ENCODE data around the gene FRY.

FRY gene

DNA sequence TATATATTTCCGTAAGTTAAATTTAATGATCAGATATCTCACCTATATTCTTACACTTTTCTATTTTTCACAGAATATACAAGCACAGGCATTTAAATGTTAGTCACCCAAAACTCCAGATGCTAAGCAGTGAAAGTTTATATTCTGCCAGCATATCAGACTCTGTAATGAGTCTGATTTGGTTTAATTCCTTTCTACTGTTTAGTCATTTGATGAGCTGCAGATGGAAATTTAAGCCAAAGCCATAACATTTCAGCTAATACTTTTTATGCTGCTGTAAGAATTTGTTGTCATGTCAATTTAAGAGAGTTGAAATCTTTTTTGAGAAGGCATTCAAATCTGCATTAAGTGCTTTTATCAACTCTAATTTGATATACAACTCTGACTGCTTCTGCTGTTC, 8.0 kb downstream of the FRY start:
- WGBS (ENCODE audit: insufficient coverage, insufficient read length): no CpG with 5 or more reads among the region's 1 CpG
- H3K27me3 ChIP-seq (ENCODE audit: control insufficient read depth, insufficient read depth, low read length): no peaks in the 10 kb centered on the region
- no peak overlapping the region for H3K27ac ChIP-seq (ENCODE audit: low read length)
- DNase-seq (ENCODE audit: low read depth, low spot score): no peak
- no peaks in the 10 kb centered on the region for H3K4me1 ChIP-seq (ENCODE audit: control insufficient read depth, insufficient read depth, low read length)
- H3K36me3 ChIP-seq (ENCODE audit: control insufficient read depth, insufficient read depth, low read length): no peaks in the 10 kb centered on the region
- H3K9me3 ChIP-seq (ENCODE audit: control insufficient read depth, insufficient read depth, low read length): no peaks in the 10 kb centered on the region
- H3K4me3 ChIP-seq (ENCODE audit: low read length): no peak overlapping the region

GRCh38 chr13:32040052-32040642, 8.6 kb downstream of the FRY start:
- Histone ChIP-seq H3K27ac (ENCODE audit: low read length) (no peak overlapping the region), H3K36me3 (ENCODE audit: control insufficient read depth, insufficient read depth, low read length) (no peaks in the 10 kb centered on the region), H3K27me3 (ENCODE audit: control insufficient read depth, insufficient read depth, low read length) (no peaks in the 10 kb centered on the region), H3K4me1 (ENCODE audit: control insufficient read depth, insufficient read depth, low read length) (no peaks in the 10 kb centered on the region), H3K9me3 (ENCODE audit: control insufficient read depth, insufficient read depth, low read length) (no peaks in the 10 kb centered on the region), H3K4me3 (ENCODE audit: low read length) (no peak overlapping the region)
- DNase-seq (ENCODE audit: low read depth, low spot score): no peak
- no CpG with 5 or more reads among the region's 3 CpGs for WGBS (ENCODE audit: insufficient coverage, insufficient read length)

- no peak for DNase-seq (ENCODE audit: low read depth, low spot score)
- Histone ChIP-seq H3K4me1 (ENCODE audit: control insufficient read depth, insufficient read depth, low read length) (no peaks in the 10 kb centered on the region), H3K9me3 (ENCODE audit: control insufficient read depth, insufficient read depth, low read length) (no peaks in the 10 kb centered on the region), H3K27ac (ENCODE audit: low read length) (no peak overlapping the region), H3K36me3 (ENCODE audit: control insufficient read depth, insufficient read depth, low read length) (no peaks in the 10 kb centered on the region), H3K27me3 (ENCODE audit: control insufficient read depth, insufficient read depth, low read length) (no peaks in the 10 kb centered on the region), H3K4me3 (ENCODE audit: low read length) (no peak overlapping the region)
- WGBS (ENCODE audit: insufficient coverage, insufficient read length): no CpG with 5 or more reads among the region's 3 CpGs
Observed at GRCh38 chr13:32040689-32041088, 9.1 kb downstream of the FRY start.

GRCh38 chr13:32041429-32041828, 9.9 kb downstream of the FRY start:
- WGBS (ENCODE audit: insufficient coverage, insufficient read length): no CpG with 5 or more reads among the region's 5 CpGs
- no peak overlapping the region for H3K4me3 ChIP-seq (ENCODE audit: low read length)
- H3K36me3 ChIP-seq (ENCODE audit: control insufficient read depth, insufficient read depth, low read length): no peaks in the 10 kb centered on the region
- no peaks in the 10 kb centered on the region for H3K4me1 ChIP-seq (ENCODE audit: control insufficient read depth, insufficient read depth, low read length)
- DNase-seq (ENCODE audit: low read depth, low spot score): no peak
- no peak overlapping the region for H3K27ac ChIP-seq (ENCODE audit: low read length)
- H3K9me3 ChIP-seq (ENCODE audit: control insufficient read depth, insufficient read depth, low read length): no peaks in the 10 kb centered on the region
- no peaks in the 10 kb centered on the region for H3K27me3 ChIP-seq (ENCODE audit: control insufficient read depth, insufficient read depth, low read length)

DNA sequence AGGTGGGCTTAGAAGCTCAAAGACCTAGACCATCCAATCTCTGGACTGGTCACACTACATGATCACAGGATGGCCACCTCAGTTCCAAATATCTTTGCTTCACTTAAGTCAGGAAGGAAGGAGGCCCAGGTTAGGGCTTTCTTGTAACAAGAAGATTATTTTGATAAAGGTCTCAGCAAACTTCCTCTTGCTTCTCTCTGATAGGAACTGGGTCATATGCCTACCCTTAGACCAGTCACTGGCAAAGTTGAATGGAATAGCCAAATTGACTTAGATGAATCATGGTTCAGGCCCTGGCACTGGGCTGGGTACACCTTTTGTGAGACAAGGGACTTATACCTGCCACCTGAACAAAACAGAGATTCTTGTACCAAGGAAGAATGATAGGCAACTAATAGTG, 11.0 kb downstream of the FRY start:
- Histone ChIP-seq H3K4me3 (ENCODE audit: low read length) (no peak overlapping the region), H3K27ac (ENCODE audit: low read length) (no peak overlapping the region), H3K9me3 (ENCODE audit: control insufficient read depth, insufficient read depth, low read length) (no peaks in the 10 kb centered on the region), H3K4me1 (ENCODE audit: control insufficient read depth, insufficient read depth, low read length) (no peaks in the 10 kb centered on the region), H3K36me3 (ENCODE audit: control insufficient read depth, insufficient read depth, low read length) (no peaks in the 10 kb centered on the region), H3K27me3 (ENCODE audit: control insufficient read depth, insufficient read depth, low read length) (no peaks in the 10 kb centered on the region)
- no peak for DNase-seq (ENCODE audit: low read depth, low spot score)

DNA sequence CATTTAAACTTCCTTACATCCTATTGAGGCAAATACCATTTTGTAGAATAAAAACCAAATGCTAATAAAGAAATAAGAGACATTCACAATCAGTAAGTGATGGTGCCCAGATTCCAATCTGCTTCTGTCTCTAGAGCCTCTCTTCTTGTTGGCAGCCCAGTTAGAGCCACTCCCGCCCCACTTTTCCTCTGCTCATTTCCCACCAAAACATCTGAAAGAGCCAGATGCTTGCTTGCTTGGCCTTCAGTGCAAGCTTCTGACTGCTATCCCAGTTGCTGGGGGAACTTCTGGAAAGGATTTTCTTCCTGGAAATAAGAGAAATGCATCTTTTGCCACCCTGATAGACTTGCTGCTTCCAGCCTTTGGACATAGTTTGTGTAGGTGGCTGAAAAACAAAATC, 12.9 kb downstream of the FRY start:
- no peak for DNase-seq (ENCODE audit: low read depth, low spot score)
- WGBS (ENCODE audit: insufficient coverage, insufficient read length): no CpG with 5 or more reads among the region's 1 CpG
- H3K4me1 ChIP-seq (ENCODE audit: control insufficient read depth, insufficient read depth, low read length): no peaks in the 10 kb centered on the region
- no peaks in the 10 kb centered on the region for H3K9me3 ChIP-seq (ENCODE audit: control insufficient read depth, insufficient read depth, low read length)
- H3K4me3 ChIP-seq (ENCODE audit: low read length): no peak overlapping the region
- H3K27ac ChIP-seq (ENCODE audit: low read length): no peak overlapping the region
- no peaks in the 10 kb centered on the region for H3K27me3 ChIP-seq (ENCODE audit: control insufficient read depth, insufficient read depth, low read length)
- no peaks in the 10 kb centered on the region for H3K36me3 ChIP-seq (ENCODE audit: control insufficient read depth, insufficient read depth, low read length)

DNA sequence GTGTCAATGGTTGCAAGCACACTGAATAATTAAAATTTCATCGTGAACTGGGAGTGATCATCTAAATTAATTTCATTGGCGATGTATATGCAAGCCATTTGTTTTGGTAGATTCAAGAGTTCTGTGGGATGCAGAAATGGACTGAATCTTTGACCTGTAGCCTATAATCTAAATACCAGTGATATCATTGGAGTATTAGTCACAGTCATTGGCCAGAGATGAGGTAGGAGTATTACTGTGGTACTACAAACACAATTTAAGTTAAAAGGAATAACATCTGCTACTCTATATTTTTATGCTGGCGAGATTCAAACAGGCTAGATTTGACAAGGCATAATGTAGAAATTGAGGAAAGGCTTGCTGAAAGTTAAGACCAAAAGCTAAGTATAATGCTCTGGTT, 14.0 kb downstream of the FRY start:
- no CpG with 5 or more reads among the region's 3 CpGs for WGBS (ENCODE audit: insufficient coverage, insufficient read length)

GRCh38 chr13:32045982-32046785, 14.6 kb downstream of the FRY start:
- Histone ChIP-seq H3K27ac (ENCODE audit: low read length) (no peak overlapping the region), H3K4me1 (ENCODE audit: control insufficient read depth, insufficient read depth, low read length) (no peaks in the 10 kb centered on the region), H3K9me3 (ENCODE audit: control insufficient read depth, insufficient read depth, low read length) (no peaks in the 10 kb centered on the region), H3K36me3 (ENCODE audit: control insufficient read depth, insufficient read depth, low read length) (no peaks in the 10 kb centered on the region), H3K27me3 (ENCODE audit: control insufficient read depth, insufficient read depth, low read length) (no peaks in the 10 kb centered on the region), H3K4me3 (ENCODE audit: low read length) (no peak overlapping the region)
- no CpG with 5 or more reads among the region's 4 CpGs for WGBS (ENCODE audit: insufficient coverage, insufficient read length)
- DNase-seq (ENCODE audit: low read depth, low spot score): no peak

More for the DNA sequence above, 14.0 kb downstream of the FRY start:
- H3K4me1 ChIP-seq (ENCODE audit: control insufficient read depth, insufficient read depth, low read length): no peaks in the 10 kb centered on the region
- no peak for DNase-seq (ENCODE audit: low read depth, low spot score)
- no peak overlapping the region for H3K4me3 ChIP-seq (ENCODE audit: low read length)
- H3K27ac ChIP-seq (ENCODE audit: low read length): no peak overlapping the region
- H3K27me3 ChIP-seq (ENCODE audit: control insufficient read depth, insufficient read depth, low read length): no peaks in the 10 kb centered on the region
- no peaks in the 10 kb centered on the region for H3K36me3 ChIP-seq (ENCODE audit: control insufficient read depth, insufficient read depth, low read length)
- H3K9me3 ChIP-seq (ENCODE audit: control insufficient read depth, insufficient read depth, low read length): no peaks in the 10 kb centered on the region

DNA sequence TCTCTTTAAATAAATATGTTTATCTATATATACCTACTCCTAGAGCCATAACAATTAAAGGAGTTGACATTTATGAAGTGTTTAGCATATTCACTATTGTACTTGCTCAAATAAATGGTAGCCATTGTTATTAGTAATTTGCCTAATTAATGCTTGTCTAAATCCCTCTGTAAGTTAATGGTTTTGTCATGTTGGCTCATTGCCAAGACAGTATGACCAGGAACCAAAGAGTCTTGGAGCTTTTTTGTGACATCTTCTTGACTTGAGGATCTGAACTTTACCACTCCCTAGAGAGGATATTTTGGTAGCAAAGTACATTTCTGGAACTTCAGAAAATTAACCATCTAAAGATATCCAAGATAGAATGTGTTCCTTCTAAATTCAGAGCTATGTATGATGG, 15.5 kb downstream of the FRY start:
- DNase-seq (ENCODE audit: low read depth, low spot score): no peak
- H3K36me3 ChIP-seq (ENCODE audit: control insufficient read depth, insufficient read depth, low read length): no peaks in the 10 kb centered on the region
- no peaks in the 10 kb centered on the region for H3K4me1 ChIP-seq (ENCODE audit: control insufficient read depth, insufficient read depth, low read length)
- no peaks in the 10 kb centered on the region for H3K9me3 ChIP-seq (ENCODE audit: control insufficient read depth, insufficient read depth, low read length)
- H3K27me3 ChIP-seq (ENCODE audit: control insufficient read depth, insufficient read depth, low read length): no peaks in the 10 kb centered on the region
- H3K27ac ChIP-seq (ENCODE audit: low read length): no peak overlapping the region
- H3K4me3 ChIP-seq (ENCODE audit: low read length): no peak overlapping the region

DNA sequence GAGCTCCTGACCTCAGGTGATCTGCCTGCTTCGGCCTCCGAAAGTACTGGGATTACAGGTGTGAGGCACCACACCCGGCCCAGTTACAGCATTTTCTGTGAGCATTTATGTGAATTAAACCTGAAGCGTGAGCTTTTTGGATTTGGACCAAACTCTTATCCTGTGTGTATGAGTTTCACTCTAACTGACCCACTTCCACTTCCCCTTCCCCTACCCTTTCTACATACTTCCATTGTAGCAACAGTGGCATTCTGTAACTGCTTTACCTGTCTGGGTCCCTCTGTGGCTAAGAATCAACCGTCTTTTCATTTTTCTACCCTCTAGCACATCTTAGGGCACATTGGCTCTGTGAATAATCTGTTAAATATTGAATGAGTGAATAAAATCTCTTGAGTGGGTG, 16.2 kb downstream of the FRY start:
- DNase-seq (ENCODE audit: low read depth, low spot score): no peak
- no peaks in the 10 kb centered on the region for H3K4me1 ChIP-seq (ENCODE audit: control insufficient read depth, insufficient read depth, low read length)
- no peaks in the 10 kb centered on the region for H3K27me3 ChIP-seq (ENCODE audit: control insufficient read depth, insufficient read depth, low read length)
- H3K27ac ChIP-seq (ENCODE audit: low read length): no peak overlapping the region
- WGBS (ENCODE audit: insufficient coverage, insufficient read length): no CpG with 5 or more reads among the region's 5 CpGs
- H3K4me3 ChIP-seq (ENCODE audit: low read length): no peak overlapping the region
- H3K36me3 ChIP-seq (ENCODE audit: control insufficient read depth, insufficient read depth, low read length): no peaks in the 10 kb centered on the region
- H3K9me3 ChIP-seq (ENCODE audit: control insufficient read depth, insufficient read depth, low read length): no peaks in the 10 kb centered on the region

GRCh38 chr13:32048816-32049215, 17.2 kb downstream of the FRY start:
- H3K27me3 ChIP-seq (ENCODE audit: control insufficient read depth, insufficient read depth, low read length): no peaks in the 10 kb centered on the region
- no peak overlapping the region for H3K4me3 ChIP-seq (ENCODE audit: low read length)
- DNase-seq (ENCODE audit: low read depth, low spot score): no peak
- no peaks in the 10 kb centered on the region for H3K9me3 ChIP-seq (ENCODE audit: control insufficient read depth, insufficient read depth, low read length)
- H3K4me1 ChIP-seq (ENCODE audit: control insufficient read depth, insufficient read depth, low read length): no peaks in the 10 kb centered on the region
- no peak overlapping the region for H3K27ac ChIP-seq (ENCODE audit: low read length)
- H3K36me3 ChIP-seq (ENCODE audit: control insufficient read depth, insufficient read depth, low read length): no peaks in the 10 kb centered on the region
